Neural cell (in vitro differentiated cells): ENCODE measurements around the gene MYO5C. TPM values are rescaled to one million over a fixed set of nuclear protein-coding genes. Genes with fewer than 3 reads are reported as not detected.

ENCODE experiments used
- H2AFZ ChIP-seq: fragments of 200-600, 300-800 bp; sonication (generic), shearing (Covaris generic); 2 replicates; pipeline ENCODE4 v1.6.0; 2014; ENCODE audit warnings: low read depth, mild to moderate bottlenecking, antibody characterized with exemption, low read length, moderate library complexity
- H3F3A ChIP-seq: fragments of 200-600 bp; shearing (Covaris generic); 2 replicates; pipeline ENCODE4 v1.6.1; 2016; ENCODE audit warnings: mild to moderate bottlenecking, moderate library complexity, mixed read lengths, antibody characterized with exemption, low read length; ENCODE audit not compliant: insufficient read depth, poor library complexity, severe bottlenecking
- H3K27ac ChIP-seq: fragments of 200-600, 300-800 bp; sonication (generic), shearing (Covaris generic); 2 replicates; pipeline ENCODE4 v1.5.1; 2014; ENCODE audit warnings: mild to moderate bottlenecking, low read length, moderate library complexity
- H3K27me3 ChIP-seq: fragments of 300-800, 200-600 bp; sonication (generic), shearing (Covaris generic); 2 replicates; pipeline ENCODE4 v1.6.0; 2014; ENCODE audit warnings: mild to moderate bottlenecking, low read depth, low read length, moderate library complexity; ENCODE audit not compliant: insufficient read depth
- H3K36me3 ChIP-seq: fragments of 300-800, 200-600 bp; sonication (generic), shearing (Covaris generic); 2 replicates; pipeline ENCODE4 v1.5.1; 2014; ENCODE audit warnings: mild to moderate bottlenecking, antibody characterized with exemption, low read length, moderate library complexity; ENCODE audit not compliant: insufficient read depth
- H3K4me2 ChIP-seq: fragments of 300-800, 200-600 bp; sonication (generic), shearing (Covaris generic); 2 replicates; pipeline ENCODE4 v1.6.0; 2014; ENCODE audit warnings: mild to moderate bottlenecking, low read length
- H3K4me3 ChIP-seq: fragments of 300-800, 200-600 bp; sonication (generic), shearing (Covaris generic); 2 replicates; pipeline ENCODE4 v1.5.1; 2014; ENCODE audit warnings: mild to moderate bottlenecking, low read length, moderate library complexity
- H3K79me2 ChIP-seq: fragments of 200-600 bp; shearing (Covaris generic); replicated peaks from 2 replicates; pipeline ENCODE4 v1.6.0; 2014; ENCODE audit warnings: mild to moderate bottlenecking, low read length, moderate library complexity; ENCODE audit not compliant: insufficient read depth
- H3K9ac ChIP-seq: fragments of 300-800, 200-600 bp; sonication (generic), shearing (Covaris generic); 2 replicates; pipeline ENCODE4 v1.6.1; 2016; ENCODE audit warnings: mild to moderate bottlenecking, low read length, mixed read lengths
- H3K9me2 ChIP-seq: fragments of 200-600 bp; shearing (Covaris generic); 2 replicates; pipeline ENCODE4 v1.6.1; 2016; ENCODE audit warnings: mild to moderate bottlenecking, low read length, mixed read lengths; ENCODE audit not compliant: insufficient read depth
- H3K9me3 ChIP-seq: fragments of 200-600, 300-800 bp; sonication (generic), shearing (Covaris generic); 2 replicates; pipeline ENCODE4 v1.6.1; 2016; ENCODE audit warnings: mild to moderate bottlenecking, mixed run types, low read length, moderate library complexity, mixed read lengths
- H4K20me1 ChIP-seq: fragments of 200-600 bp; shearing (Covaris generic); 2 replicates; pipeline ENCODE4 v1.6.1; 2016; ENCODE audit warnings: mild to moderate bottlenecking, mixed run types; ENCODE audit not compliant: insufficient read depth
- EP300 ChIP-seq: fragments of 450-650 bp; conservative IDR thresholded peaks from 2 replicates; pipeline ENCODE4 v1.6.1; 2014; ENCODE audit warnings: antibody characterized with exemption, mild to moderate bottlenecking, moderate library complexity; ENCODE audit not compliant: poor library complexity, severe bottlenecking
- EZH2 ChIP-seq: fragments of 200-600, 300-800 bp; shearing (Covaris generic), sonication (generic); IDR thresholded peaks from 2 replicates; pipeline ENCODE4 v1.6.1; 2014; ENCODE audit warnings: antibody characterized with exemption, low read length, borderline replicate concordance, mild to moderate bottlenecking; ENCODE audit not compliant: insufficient read depth, poor library complexity, severe bottlenecking
- MXI1 ChIP-seq: fragments of 450-650 bp; conservative IDR thresholded peaks from 2 replicates; pipeline ENCODE4 v1.6.1; 2014; ENCODE audit warnings: antibody characterized with exemption, mild to moderate bottlenecking; ENCODE audit not compliant: poor library complexity, severe bottlenecking
- POLR2AphosphoS5 ChIP-seq: IDR thresholded peaks from 2 replicates; pipeline ENCODE4 v1.6.1; 2012
- RAD21 ChIP-seq: fragments of 450-650 bp; conservative IDR thresholded peaks from 2 replicates; pipeline ENCODE4 v1.6.1; 2014; ENCODE audit warnings: antibody characterized with exemption, mild to moderate bottlenecking, moderate library complexity
- SMC3 ChIP-seq: fragments of 450-650 bp; conservative IDR thresholded peaks from 2 replicates; pipeline ENCODE4 v1.6.1; 2014; ENCODE audit warnings: antibody characterized with exemption, mild to moderate bottlenecking, moderate library complexity; ENCODE audit not compliant: poor library complexity
- TAF1 ChIP-seq: IDR thresholded peaks from 2 replicates; pipeline ENCODE4 v1.6.1; 2012; ENCODE audit warnings: low read depth
- polyA plus RNA-seq: library from polyadenylated mRNA; depleted of rRNA; stranded (reverse); fragments of >200 nt; gene quantifications from 2 replicates; pipeline ENCODE4 v1.2.3, GENCODE V29; 2014
- TF ChIP-seq, protein P1 (sequence below): IDR thresholded peaks from 2 replicates; pipeline ENCODE4 v1.6.1; 2012; ENCODE audit warnings: borderline replicate concordance
- TF ChIP-seq, protein P2 (sequence below): fragments of 450-650 bp; IDR thresholded peaks from 2 replicates; pipeline ENCODE4 v1.5.1; 2014; ENCODE audit warnings: antibody characterized with exemption, mild to moderate bottlenecking, moderate library complexity; ENCODE audit not compliant: poor library complexity, severe bottlenecking

MYO5C gene
- polyA plus RNA-seq, 1 donor from 2014 or later, result 0.77 TPM

DNA sequence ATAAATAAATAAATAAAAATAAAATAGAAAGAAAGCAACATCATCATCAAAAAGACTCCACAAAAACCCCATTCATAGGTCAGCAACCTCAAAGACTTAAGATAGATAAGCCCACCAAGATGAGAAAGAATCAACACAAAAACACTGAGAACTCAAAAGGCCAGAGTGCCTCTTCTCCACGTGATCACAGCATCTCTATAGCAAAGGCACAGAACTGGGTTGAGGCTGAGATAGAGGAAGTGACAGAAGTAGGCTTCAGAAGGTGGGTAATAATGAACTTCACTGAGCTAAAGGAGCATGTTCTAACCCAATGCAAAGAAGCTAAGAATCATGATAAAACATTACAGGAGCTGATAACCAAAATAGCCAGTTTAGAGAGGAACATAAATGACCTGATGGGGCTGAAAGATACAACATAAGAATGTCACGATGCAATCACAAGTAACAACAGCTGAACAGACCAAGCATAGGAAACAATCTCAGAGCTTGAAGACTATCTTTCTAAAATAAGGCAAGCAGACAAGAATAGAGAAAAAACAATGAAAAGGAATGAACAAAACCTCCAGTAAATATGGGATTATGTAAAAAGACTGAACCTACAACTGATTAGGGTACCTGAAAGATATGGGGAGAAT is 130.9 kb downstream of the MYO5C start:
- H3K4me3 ChIP-seq, result no peak overlapping the region
- H3K79me2 ChIP-seq, result no peaks in the 10 kb centered on the region
- no peaks in the 10 kb centered on the region for H3F3A ChIP-seq
- no peak overlapping the region for H3K9ac ChIP-seq
- no peak overlapping the region for H3K4me2 ChIP-seq
- no peaks in the 10 kb centered on the region for H4K20me1 ChIP-seq
- TF ChIP-seq EZH2 (no peak), POLR2AphosphoS5 (no peak), MXI1 (no peak), EP300 (no peak), TAF1 (no peak), SMC3 (no peak), RAD21 (no peak)
- TF ChIP-seq, protein P1, sequence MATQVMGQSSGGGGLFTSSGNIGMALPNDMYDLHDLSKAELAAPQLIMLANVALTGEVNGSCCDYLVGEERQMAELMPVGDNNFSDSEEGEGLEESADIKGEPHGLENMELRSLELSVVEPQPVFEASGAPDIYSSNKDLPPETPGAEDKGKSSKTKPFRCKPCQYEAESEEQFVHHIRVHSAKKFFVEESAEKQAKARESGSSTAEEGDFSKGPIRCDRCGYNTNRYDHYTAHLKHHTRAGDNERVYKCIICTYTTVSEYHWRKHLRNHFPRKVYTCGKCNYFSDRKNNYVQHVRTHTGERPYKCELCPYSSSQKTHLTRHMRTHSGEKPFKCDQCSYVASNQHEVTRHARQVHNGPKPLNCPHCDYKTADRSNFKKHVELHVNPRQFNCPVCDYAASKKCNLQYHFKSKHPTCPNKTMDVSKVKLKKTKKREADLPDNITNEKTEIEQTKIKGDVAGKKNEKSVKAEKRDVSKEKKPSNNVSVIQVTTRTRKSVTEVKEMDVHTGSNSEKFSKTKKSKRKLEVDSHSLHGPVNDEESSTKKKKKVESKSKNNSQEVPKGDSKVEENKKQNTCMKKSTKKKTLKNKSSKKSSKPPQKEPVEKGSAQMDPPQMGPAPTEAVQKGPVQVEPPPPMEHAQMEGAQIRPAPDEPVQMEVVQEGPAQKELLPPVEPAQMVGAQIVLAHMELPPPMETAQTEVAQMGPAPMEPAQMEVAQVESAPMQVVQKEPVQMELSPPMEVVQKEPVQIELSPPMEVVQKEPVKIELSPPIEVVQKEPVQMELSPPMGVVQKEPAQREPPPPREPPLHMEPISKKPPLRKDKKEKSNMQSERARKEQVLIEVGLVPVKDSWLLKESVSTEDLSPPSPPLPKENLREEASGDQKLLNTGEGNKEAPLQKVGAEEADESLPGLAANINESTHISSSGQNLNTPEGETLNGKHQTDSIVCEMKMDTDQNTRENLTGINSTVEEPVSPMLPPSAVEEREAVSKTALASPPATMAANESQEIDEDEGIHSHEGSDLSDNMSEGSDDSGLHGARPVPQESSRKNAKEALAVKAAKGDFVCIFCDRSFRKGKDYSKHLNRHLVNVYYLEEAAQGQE, result no peak
- TF ChIP-seq, protein P2, sequence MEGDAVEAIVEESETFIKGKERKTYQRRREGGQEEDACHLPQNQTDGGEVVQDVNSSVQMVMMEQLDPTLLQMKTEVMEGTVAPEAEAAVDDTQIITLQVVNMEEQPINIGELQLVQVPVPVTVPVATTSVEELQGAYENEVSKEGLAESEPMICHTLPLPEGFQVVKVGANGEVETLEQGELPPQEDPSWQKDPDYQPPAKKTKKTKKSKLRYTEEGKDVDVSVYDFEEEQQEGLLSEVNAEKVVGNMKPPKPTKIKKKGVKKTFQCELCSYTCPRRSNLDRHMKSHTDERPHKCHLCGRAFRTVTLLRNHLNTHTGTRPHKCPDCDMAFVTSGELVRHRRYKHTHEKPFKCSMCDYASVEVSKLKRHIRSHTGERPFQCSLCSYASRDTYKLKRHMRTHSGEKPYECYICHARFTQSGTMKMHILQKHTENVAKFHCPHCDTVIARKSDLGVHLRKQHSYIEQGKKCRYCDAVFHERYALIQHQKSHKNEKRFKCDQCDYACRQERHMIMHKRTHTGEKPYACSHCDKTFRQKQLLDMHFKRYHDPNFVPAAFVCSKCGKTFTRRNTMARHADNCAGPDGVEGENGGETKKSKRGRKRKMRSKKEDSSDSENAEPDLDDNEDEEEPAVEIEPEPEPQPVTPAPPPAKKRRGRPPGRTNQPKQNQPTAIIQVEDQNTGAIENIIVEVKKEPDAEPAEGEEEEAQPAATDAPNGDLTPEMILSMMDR, result no peak
- H3K27ac ChIP-seq, result no peak overlapping the region
- H2AFZ ChIP-seq, result no peak overlapping the region
- H3K9me2 ChIP-seq, result no peaks in the 10 kb centered on the region
- no peaks in the 10 kb centered on the region for H3K9me3 ChIP-seq
- peaks cover 8% of the 10 kb centered on the region for H3K36me3 ChIP-seq
- H3K27me3 ChIP-seq, result no peaks in the 10 kb centered on the region

DNA sequence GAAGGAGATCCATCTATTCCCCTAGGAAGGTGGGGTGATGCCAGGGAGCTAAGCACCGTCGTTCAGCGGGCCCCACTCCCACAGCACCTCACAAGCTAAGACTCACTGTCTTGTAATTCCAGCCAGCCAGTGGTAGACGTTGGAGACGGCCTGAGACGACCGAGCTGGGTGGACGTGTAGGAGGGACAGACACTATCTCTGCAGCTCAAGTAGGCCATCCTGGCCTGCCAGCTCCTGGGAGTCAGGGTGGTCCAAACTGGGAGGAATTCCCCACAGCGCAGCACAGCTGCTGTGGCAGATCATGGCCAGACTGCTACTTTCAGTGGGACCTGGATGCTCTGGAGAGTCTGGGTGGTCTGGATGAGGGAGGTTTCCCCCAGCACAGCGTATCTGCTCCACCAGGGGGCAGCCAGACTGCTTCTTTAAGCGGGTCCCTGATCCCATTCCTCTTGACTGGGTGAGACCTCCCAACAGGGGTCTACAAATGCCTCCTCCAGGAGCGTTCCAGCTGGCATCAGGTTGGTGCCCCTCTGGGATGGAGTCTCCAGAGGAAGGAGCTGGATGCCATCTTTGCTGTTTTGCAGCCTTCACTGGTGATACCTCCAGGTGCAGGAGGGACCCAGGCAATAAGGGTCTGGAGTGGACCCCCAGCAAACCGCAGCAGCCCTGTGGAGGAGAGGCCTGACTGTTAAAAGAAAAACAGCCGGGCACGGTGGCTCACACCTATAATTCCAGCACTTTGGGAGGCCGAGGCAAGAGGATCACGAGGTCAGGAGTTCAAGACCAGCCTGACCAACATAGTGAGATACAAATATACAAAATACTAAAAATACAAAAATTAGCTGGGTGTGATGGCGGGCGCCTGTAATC is 132.0 kb downstream of the MYO5C start:
- Histone ChIP-seq H3K4me2 (no peak overlapping the region), H4K20me1 (no peaks in the 10 kb centered on the region), H2AFZ (no peak overlapping the region), H3K79me2 (no peaks in the 10 kb centered on the region), H3K4me3 (no peak overlapping the region), H3F3A (no peaks in the 10 kb centered on the region), H3K9me3 (no peaks in the 10 kb centered on the region), H3K36me3 (peaks cover 8% of the 10 kb centered on the region), H3K9ac (no peak overlapping the region), H3K9me2 (no peaks in the 10 kb centered on the region), H3K27me3 (no peaks in the 10 kb centered on the region), H3K27ac (no peak overlapping the region)
- TF ChIP-seq POLR2AphosphoS5 (no peak), RAD21 (no peak), EP300 (no peak), TAF1 (no peak), SMC3 (no peak), MXI1 (no peak), EZH2 (no peak)
- TF ChIP-seq, protein P2, result no peak
- TF ChIP-seq, protein P1, result no peak
